HEK293T (cell line): ENCODE data around the gene FNDC3B.

Source experiments
- ARNT ChIP-seq: fragments of 450-650 bp; IDR thresholded peaks from 2 replicates; pipeline ENCODE4 v1.6.1; 2017; ENCODE audit warnings: mild to moderate bottlenecking
- FOXA1 ChIP-seq: fragments of 450-650 bp; IDR thresholded peaks from 2 replicates; pipeline ENCODE4 v1.6.1; 2016; ENCODE audit warnings: mild to moderate bottlenecking
- FOXK2 ChIP-seq: fragments of 450-650 bp; IDR thresholded peaks from 2 replicates; pipeline ENCODE4 v1.6.1; 2016; ENCODE audit warnings: mild to moderate bottlenecking
- FOXM1 ChIP-seq: fragments of 450-650 bp; IDR thresholded peaks from 2 replicates; pipeline ENCODE4 v1.6.1; 2017; ENCODE audit warnings: mild to moderate bottlenecking, borderline replicate concordance

DNA sequence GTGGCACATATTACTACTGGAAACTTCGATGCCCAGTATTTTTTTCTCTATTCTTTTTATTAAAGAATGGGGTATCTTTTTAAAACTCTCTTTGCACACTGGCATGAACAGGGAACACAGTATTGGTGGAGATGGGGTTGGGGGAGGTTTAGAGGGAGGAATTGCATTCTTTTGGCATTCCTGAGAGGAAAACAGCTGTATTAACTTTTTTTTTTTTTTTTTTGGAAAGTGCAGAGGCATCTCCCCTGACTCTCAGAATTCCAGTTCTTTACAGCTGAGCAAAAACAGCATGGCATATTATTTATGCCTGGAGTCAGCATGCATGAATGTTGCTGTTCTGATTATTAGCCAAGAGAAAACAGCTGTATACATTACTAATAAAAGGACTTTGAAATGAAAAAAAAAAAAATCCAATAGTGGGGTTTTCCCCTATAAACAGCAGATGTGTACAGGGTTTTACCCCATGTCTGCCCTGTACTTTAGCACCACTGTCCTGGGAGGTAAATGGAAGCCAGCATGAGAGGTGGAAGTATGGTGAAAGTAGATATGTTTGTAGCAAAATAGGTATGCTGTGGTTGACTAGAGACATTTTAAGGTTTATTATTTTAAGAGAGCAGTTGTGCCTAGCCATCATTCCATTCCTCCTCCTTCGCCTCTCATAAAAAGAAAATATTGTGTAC is 132.2 kb downstream of the FNDC3B start:
- TF ChIP-seq ARNT (no peak), FOXA1 (no peak), FOXM1 (no peak), FOXK2 (no peak)
